VCaP (cell line): Measurements from ENCODE around the gene PDGFA.
A peak's percentile ranks its signal among the peaks of the same experiment; 100 is the strongest.

Experiments used
- H3K27ac ChIP-seq: fragments of 450-650 bp; 2 replicates; pipeline ENCODE4 v1.5.1; 2017
- TF ChIP-seq, protein P1 (sequence below): fragments of 450-650 bp; conservative IDR thresholded peaks from 2 replicates; pipeline ENCODE4 v1.5.1; 2017; ENCODE audit warnings: mild to moderate bottlenecking, moderate library complexity

Gene PDGFA

DNA sequence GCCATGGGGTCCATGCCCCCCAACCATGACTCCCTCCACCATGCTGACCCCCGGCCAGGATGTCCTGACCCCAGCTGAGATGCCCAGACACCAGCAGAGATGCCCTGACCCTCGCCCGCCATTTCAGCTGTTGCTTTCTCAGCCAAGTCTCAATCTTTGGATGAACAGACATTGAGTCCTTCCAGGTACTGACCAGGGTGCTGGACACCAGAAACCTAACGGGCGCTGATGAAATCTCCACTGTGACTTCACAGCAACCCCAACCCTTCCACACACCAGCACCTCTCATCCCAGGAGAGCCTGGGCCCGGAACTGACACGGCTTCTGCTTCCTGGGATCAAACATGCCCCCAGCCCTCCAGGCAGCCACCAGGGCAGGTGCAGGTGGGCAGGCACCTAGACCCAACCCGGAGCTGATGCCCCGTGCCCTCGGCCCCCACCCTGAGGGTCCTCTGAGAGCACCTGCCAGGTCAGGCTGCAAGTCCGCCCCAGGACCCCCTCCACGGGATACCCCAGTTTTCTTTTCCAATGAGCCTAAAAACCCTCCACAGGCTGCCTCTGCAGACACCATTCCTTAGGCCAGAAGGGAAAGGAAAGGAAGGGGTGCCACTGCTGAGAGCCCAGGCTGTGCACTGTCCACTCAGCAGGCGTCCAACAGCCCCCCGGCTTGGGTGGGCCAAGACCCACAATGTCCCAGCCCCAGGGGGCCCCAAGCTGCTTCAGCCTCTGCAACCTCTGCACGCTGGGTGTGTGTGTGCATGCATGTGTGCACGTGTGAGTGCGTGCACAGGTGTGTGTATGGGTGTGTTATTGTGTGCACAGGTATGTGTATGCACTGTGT, 43.4 kb upstream of the PDGFA start:
- H3K27ac ChIP-seq, result no peak overlapping the region; the same call in 1 of the 2 replicates
- TF ChIP-seq, protein P1, sequence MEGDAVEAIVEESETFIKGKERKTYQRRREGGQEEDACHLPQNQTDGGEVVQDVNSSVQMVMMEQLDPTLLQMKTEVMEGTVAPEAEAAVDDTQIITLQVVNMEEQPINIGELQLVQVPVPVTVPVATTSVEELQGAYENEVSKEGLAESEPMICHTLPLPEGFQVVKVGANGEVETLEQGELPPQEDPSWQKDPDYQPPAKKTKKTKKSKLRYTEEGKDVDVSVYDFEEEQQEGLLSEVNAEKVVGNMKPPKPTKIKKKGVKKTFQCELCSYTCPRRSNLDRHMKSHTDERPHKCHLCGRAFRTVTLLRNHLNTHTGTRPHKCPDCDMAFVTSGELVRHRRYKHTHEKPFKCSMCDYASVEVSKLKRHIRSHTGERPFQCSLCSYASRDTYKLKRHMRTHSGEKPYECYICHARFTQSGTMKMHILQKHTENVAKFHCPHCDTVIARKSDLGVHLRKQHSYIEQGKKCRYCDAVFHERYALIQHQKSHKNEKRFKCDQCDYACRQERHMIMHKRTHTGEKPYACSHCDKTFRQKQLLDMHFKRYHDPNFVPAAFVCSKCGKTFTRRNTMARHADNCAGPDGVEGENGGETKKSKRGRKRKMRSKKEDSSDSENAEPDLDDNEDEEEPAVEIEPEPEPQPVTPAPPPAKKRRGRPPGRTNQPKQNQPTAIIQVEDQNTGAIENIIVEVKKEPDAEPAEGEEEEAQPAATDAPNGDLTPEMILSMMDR, result no peak

GRCh38 chr7:562374-562675, 42.7 kb upstream of the PDGFA start:
- peak overlapping the region; percentile 79 for H3K27ac ChIP-seq
- TF ChIP-seq, protein P1, result no peak

DNA sequence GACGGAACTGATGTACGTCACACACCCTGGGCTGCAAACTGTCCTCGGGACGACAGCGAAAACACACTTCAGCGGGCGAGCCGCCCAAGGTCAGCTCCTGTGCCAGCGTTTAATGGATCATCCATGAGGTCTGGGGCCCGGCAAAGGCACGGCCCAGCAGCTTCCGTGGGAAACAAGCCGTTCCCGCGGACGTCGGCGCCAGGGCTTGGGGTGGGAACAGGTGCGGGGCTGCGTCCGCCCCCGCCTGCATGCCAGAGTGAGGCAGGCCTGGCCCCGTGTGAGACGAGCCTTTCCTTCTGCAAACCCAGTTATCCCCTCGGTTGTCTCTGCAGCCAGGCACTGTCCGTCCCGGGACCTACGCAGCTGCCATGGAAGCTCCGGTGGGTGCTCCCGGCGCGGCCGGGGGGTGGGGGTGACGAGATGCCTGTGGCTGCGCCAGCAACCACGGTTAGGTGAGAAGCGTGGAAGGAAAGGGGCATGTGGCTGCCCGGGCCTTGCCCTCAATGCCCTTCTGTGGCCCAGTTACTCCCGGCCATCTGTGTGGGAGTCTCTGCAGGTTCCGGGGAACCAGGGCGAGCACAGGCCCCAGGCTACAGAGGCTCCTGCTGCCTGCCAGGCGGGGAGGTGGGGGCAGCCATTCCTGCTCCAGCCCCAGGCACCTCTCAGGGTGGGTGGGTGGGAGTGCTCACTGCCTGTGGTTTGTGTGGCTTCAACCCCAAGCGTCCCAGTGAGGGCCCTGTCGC, 42.2 kb upstream of the PDGFA start:
- TF ChIP-seq, protein P1, result no peak; the same call in 1 of the 2 replicates
- peak overlapping the region; percentile 79 for H3K27ac ChIP-seq

- TF ChIP-seq, protein P1, result peak; percentile 31
- H3K27ac ChIP-seq, result peak overlapping the region; percentile 79
Measured at GRCh38 chr7:560966-561630, 41.5 kb upstream of the PDGFA start.

GRCh38 chr7:559396-559705, 39.7 kb upstream of the PDGFA start:
- H3K27ac ChIP-seq, result no peak overlapping the region
- TF ChIP-seq, protein P1, result no peak

DNA sequence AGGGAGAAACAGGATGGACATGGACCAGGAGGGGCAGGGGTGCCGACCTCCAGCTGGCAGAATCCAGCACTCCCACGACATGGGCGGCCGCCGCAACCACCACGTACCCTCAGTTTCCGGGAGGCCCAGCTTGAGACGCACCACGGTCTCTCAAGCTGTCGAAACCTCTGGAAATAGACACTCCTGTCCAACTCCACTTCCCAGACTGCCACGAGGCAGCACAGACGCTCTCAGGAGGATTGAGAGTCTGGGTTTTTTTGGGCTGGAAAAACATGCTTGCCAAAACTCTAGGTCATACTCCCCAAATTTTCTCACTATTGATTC, 37.9 kb upstream of the PDGFA start:
- H3K27ac ChIP-seq, result no peak overlapping the region
- TF ChIP-seq, protein P1, result no peak

DNA sequence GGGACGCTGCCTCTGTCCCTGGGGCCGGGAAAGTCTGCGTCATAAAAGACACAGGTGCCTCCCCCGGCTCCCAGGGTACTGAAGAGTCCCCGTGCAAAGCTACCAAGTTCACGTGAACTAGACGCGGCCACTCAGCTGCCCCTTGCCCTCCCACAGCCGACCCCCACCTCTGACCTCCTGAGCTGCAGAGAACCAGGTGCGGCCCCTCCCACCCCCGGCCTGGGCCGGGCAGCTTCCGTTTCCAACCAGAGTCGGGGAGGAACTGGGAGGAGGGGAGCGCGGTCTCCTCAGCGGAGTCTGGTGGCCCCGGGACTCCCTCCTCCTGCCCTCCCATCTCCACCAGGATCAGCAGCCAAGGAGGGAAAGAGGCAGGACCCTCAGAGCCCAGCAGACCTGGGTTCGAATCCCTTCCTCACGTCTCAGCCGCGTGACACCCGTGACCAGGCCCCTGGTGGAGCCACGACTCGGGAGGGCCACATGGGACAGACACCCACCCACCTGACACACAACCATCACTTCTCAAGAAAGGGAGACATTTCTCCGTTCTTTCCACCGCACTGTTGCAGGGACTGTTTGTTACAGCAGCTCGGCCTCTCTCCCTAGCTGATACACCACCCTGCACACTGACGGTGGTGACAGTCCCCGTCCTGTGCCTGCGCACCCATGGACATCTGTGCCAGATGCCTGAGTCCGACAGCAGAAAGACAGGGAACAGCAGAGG, 37.4 kb upstream of the PDGFA start:
- TF ChIP-seq, protein P1, result no peak
- no peak overlapping the region for H3K27ac ChIP-seq
